Activated CD8-positive, alpha-beta memory T cell treated with anti-CD3 and anti-CD28 coated beads, Interleukin-2, amount 50 U/mL, for 24 hours (primary cell): Measurements from ENCODE around the gene DOK7.
"Not testable (repeated sequence)": the region's sequence is repeated elsewhere in the genome, so short reads cannot be mapped to it uniquely, and the experiment has no call there.

ENCODE experiments used
- DNase-seq: peaks from one replicate; pipeline ENCODE4 v3.0.0-alpha.2; 2020; ENCODE audit errors: extremely low read depth

DOK7 gene

GRCh38 chr4:3502941-3503936, 40.1 kb downstream of the DOK7 start:
- DNase-seq = no peak

- no peak for DNase-seq
Observed at GRCh38 chr4:3505231-3505630, 42.1 kb downstream of the DOK7 start.

GRCh38 chr4:3508542-3508941, 45.4 kb downstream of the DOK7 start:
- no peak for DNase-seq

- DNase-seq = no peak
Observed at GRCh38 chr4:3510481-3510880, 47.4 kb downstream of the DOK7 start.

- DNase-seq = no peak
Observed at GRCh38 chr4:3511187-3511586, 48.1 kb downstream of the DOK7 start.

GRCh38 chr4:3511601-3512000, 48.5 kb downstream of the DOK7 start:
- not testable (repeated sequence) for DNase-seq

- no peak for DNase-seq
Observed at GRCh38 chr4:3512279-3512678, 49.2 kb downstream of the DOK7 start.

- no peak for DNase-seq
Observed at GRCh38 chr4:3512719-3513118, 49.6 kb downstream of the DOK7 start.

GRCh38 chr4:3513807-3514206, 50.7 kb downstream of the DOK7 start:
- no peak for DNase-seq

- DNase-seq = no peak
Observed at GRCh38 chr4:3514221-3514780, 51.2 kb downstream of the DOK7 start.

- DNase-seq = no peak
Observed at GRCh38 chr4:3514806-3515501, 51.8 kb downstream of the DOK7 start.

GRCh38 chr4:3515646-3516045, 52.5 kb downstream of the DOK7 start:
- DNase-seq = no peak

GRCh38 chr4:3516061-3516835, 53.1 kb downstream of the DOK7 start:
- no peak for DNase-seq

GRCh38 chr4:3516836-3517730, 54.0 kb downstream of the DOK7 start:
- no peak for DNase-seq

- DNase-seq = no peak
Observed at GRCh38 chr4:3517731-3518510, 54.8 kb downstream of the DOK7 start.

GRCh38 chr4:3518511-3518880, 55.4 kb downstream of the DOK7 start:
- DNase-seq = no peak

- DNase-seq = no peak
Observed at GRCh38 chr4:3518941-3519340, 55.8 kb downstream of the DOK7 start.

GRCh38 chr4:3519468-3520264, 56.6 kb downstream of the DOK7 start:
- DNase-seq = no peak

- DNase-seq = no peak
Observed at GRCh38 chr4:3520276-3520675, 57.2 kb downstream of the DOK7 start.
